Measurements from ENCODE around the gene NLRP12.
"Not testable (repeated sequence)": the region's sequence is repeated elsewhere in the genome, so short reads cannot be mapped to it uniquely, and the experiment has no call there.

Gene NLRP12

GRCh38 chr19:53828531-53828930 is 4.4 kb upstream of the NLRP12 start:
- no peak for DNase-seq (ENCODE audit: low spot score)

GRCh38 chr19:53826876-53827275 is 2.8 kb upstream of the NLRP12 start:
- DNase-seq (ENCODE audit: low spot score) = no peak

- no peak for DNase-seq (ENCODE audit: low spot score)
Observed at GRCh38 chr19:53823380-53824120, 564 bp downstream of the NLRP12 start.

- no peak for DNase-seq (ENCODE audit: low spot score)
Observed at GRCh38 chr19:53819861-53820260, 4.3 kb downstream of the NLRP12 start.

GRCh38 chr19:53818756-53819155 is 5.4 kb downstream of the NLRP12 start:
- no peak for DNase-seq (ENCODE audit: low spot score)

- DNase-seq (ENCODE audit: low spot score) = no peak
Observed at GRCh38 chr19:53813996-53814395, 10.1 kb downstream of the NLRP12 start.

- DNase-seq (ENCODE audit: low spot score) = no peak
Observed at GRCh38 chr19:53812335-53812734, 11.8 kb downstream of the NLRP12 start.

GRCh38 chr19:53810891-53811290 is 13.2 kb downstream of the NLRP12 start:
- no peak for DNase-seq (ENCODE audit: low spot score)

- no peak for DNase-seq (ENCODE audit: low spot score)
Observed at GRCh38 chr19:53810187-53810546, 13.9 kb downstream of the NLRP12 start.

GRCh38 chr19:53809518-53810186 is 14.5 kb downstream of the NLRP12 start:
- DNase-seq (ENCODE audit: low spot score) = no peak

GRCh38 chr19:53808710-53809125 is 15.4 kb downstream of the NLRP12 start:
- no peak for DNase-seq (ENCODE audit: low spot score)

- no peak for DNase-seq (ENCODE audit: low spot score)
Observed at GRCh38 chr19:53801257-53801656, 22.9 kb downstream of the NLRP12 start.

- no peak for DNase-seq (ENCODE audit: low spot score)
Observed at GRCh38 chr19:53795019-53795418, 29.1 kb downstream of the NLRP12 start.

- peak; percentile 69 for DNase-seq (ENCODE audit: low spot score)
Observed at GRCh38 chr19:53792721-53793433, 31.2 kb downstream of the NLRP12 start.

GRCh38 chr19:53789708-53790678 is 34.1 kb downstream of the NLRP12 start:
- no peak for DNase-seq (ENCODE audit: low spot score)

- DNase-seq (ENCODE audit: low spot score) = no peak
Observed at GRCh38 chr19:53787266-53787665, 36.8 kb downstream of the NLRP12 start.

GRCh38 chr19:53786744-53787143 is 37.4 kb downstream of the NLRP12 start:
- DNase-seq (ENCODE audit: low spot score) = no peak

GRCh38 chr19:53785196-53785889 is 38.8 kb downstream of the NLRP12 start:
- DNase-seq (ENCODE audit: low spot score) = no peak

- DNase-seq (ENCODE audit: low spot score) = no peak
Observed at GRCh38 chr19:53782698-53783097, 41.4 kb downstream of the NLRP12 start.

- DNase-seq (ENCODE audit: low spot score) = not testable (repeated sequence)
Observed at GRCh38 chr19:53781332-53781731, 42.8 kb downstream of the NLRP12 start.

GRCh38 chr19:53780506-53780905 is 43.6 kb downstream of the NLRP12 start:
- DNase-seq (ENCODE audit: low spot score) = no peak

Measured in CD4-positive, alpha-beta T cell treated with Interleukin-6 at 100 ng/mL for 8 hours (primary cell).